HG03457 (cell line): ENCODE results near the gene COMP.
"Not testable (repeated sequence)": the region's sequence is repeated elsewhere in the genome, so short reads cannot be mapped to it uniquely, and the experiment has no call there.

Experiments
- ATAC-seq: cut with Tn5 transposase; IDR thresholded peaks from one replicate; pipeline ENCODE4 v1.9.1; 2021; ENCODE audit warnings: moderate number of reproducible peaks; ENCODE audit not compliant: unreplicated experiment

COMP gene

DNA sequence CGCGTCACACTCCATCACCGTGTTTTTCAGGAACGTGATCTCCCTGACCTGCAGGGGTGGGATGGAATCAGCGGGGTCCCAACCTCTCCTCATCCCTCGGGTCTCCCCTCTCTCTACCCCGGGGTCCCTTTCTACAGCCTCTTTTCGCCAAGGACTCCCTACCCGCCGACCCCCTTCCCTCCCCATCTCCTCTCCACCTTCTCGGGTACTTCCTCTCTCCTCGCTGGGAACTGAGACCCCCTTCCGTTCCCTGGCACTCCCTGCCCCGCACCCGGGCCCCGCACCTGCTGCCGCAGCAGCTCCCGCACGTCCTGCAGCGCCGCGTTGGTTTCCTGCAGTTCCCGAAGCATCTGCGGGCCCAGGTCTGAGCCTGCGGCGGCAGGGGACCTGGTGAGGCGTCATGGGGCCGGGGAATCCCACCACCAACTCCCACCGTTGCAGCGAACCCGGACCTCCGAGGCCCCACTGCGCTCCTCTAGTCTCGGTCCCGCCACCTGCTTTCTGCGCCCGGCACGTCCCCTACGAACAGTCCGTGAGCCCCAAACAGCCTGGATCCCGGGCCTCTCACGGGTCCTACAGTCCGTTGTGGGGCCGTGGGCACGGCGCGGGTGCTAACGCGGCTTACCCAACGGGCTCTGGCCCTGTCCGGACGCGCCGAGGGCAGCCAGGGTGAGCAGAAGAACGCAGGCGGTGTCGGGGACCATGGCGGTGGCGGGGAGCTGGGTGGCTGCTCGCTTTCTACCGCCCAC is at the start of gene COMP:
TSS of gene COMP (minus strand) at position 740 of the 749 bp plus-strand sequence. CDS start at position 704, 36 bp downstream.
- no peak for ATAC-seq

DNA sequence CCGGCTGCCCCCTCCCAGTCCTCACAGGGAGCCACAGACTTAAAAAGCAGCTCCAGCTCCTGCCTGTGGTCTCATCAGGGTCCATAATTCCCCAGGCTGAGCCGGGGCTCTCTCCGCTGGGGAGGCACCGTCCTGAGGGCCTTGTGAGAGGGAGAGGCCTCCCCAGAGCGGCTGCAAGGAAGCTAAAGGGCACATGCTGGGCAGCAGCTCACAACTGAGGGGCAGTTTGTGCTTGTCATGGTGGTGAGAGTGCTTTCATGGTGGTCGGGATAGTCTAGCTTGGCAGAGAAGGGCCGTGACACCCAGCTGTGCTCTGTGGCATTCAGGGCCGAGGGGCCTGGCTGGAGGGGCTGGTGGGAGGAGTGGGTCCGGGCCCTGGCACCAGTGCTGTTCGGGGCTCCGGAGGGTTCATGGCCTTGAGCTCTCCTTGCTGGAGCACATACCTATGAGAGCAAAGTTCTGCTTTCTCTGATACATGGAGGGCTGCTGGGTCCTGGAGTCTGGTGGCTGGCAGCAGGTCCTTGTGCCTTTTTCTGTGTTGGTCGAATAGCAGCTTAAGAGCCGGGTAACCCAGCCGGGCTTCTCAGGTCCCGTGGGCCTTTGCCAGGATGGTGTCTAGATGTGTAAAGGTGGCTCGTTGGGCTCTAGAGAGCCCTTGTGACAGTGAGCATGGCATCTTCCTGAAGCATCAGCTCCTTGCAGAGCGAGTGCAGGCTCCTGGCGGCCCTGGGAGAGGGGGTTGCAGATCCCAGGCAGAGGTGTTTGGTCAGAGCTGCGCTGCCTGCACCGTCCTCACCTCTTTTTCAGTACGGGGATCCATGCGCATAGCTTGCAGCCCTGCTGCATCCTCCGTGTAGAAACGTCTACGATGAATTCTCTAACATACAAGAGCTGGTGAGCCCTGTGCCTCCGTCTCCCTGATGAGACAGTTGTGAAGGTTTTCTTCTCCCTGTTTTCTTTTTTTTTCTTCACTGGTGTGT is 49.5 kb upstream of the COMP start:
- ATAC-seq, result no peak

DNA sequence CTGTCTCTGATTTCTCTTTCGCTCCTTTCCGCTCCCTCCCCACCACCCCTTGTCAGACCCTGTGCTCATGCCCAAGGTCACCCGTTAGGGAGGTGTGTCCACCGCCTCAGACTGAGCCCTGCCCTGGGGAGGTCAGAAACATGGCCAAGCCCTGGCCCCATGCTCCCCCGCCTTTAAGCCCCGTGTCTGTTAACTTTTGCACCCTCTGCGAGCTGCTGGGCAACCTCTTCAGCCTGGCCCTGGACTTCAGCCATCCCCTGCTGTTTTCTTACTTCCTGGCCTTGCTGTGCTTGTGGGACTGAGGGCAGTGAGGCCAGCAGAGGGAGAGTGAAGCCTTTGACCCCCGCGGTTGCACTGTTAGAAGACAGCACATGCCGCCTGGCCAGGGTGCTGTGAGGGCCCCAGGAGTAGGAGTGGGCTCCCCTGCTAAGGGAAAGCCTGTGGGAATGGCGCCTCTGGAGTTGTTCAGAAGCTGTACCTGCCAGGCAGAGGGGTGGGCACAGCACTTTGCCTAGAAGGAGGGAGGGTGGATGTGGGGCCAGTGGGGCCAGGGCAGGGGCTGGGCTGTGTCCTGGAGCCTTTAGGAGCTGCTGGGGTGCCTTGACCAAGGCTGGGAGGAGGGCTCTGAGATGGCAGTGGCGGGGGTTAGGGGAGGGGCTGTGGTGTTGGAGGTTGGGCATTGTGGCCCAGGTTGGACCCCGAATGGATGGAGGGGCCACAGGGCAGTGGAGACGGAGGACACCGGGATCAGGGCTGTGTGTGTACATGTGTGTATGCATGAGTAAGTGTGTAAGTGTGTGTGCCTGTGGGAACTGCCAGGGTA is 48.6 kb upstream of the COMP start:
- no peak for ATAC-seq

DNA sequence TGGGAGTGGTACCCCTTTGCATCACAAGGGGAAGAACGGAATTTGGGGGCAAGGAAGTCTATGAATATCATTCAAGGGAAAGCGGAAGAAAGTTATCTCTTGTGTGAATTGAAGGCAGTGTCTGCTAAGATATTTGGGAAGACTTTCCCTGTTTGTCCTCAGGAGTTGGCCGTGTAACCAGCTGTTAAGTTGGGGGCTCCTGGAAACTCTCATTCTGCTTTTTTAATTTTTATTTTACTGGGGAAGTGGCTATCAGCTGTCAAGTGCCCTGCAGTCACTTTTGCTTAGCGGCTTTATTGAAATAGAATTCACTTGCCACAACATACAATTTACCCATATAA is 43.5 kb upstream of the COMP start:
- ATAC-seq, result no peak

DNA sequence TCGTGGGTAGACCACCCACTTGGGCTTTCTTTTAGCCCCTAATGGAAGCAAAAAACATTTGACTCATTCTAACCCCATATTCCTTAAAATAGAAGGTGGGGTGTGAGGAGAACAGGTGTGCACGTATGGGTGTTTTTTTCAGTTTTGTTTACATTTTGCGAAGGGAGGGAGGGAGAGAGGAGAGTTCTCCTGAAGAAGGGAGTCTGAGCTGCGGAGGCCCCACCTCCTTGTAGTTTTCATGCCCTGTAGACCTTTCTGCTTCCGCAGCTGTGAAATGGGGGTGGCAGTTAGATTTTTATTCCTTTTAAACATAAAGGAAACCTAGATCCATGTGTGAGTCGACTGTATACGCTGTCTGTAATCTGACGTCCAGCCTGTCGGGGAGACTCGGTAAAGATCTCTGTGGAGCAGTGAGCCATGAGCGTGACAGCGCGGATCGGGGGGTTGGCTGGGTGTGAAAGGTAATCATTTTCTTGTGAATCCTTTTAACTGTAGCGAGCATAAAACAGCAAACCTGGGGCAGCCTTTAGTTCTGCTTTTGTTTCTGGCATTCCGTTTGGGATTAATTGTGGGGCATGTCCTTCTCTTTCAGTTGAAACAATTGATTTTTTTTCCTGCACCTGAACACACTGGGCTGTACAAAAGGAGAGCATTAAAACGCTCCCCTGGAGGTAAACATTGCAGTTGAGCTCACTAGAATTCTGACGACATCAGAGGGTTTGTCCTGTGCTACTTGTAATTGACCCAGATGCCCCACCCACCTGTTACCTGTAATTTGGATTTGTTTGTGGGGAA is 42.9 kb upstream of the COMP start:
- no peak for ATAC-seq

DNA sequence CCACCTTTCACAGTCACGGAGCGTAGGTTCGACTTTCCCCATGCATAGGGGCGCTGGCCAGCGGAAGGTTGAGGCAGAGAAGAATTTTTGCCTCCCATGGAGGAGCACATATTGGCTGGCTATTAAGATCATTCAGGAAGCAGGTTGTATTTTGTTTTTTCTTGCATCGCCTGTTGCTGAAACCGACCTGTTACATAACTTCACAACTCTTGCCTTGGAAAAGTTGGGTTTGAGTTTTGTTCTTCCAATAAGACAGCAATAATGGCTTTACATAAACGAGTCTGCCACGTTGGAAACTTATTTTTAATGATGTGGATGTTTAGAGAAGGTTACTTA is 42.0 kb upstream of the COMP start:
- ATAC-seq, result no peak

DNA sequence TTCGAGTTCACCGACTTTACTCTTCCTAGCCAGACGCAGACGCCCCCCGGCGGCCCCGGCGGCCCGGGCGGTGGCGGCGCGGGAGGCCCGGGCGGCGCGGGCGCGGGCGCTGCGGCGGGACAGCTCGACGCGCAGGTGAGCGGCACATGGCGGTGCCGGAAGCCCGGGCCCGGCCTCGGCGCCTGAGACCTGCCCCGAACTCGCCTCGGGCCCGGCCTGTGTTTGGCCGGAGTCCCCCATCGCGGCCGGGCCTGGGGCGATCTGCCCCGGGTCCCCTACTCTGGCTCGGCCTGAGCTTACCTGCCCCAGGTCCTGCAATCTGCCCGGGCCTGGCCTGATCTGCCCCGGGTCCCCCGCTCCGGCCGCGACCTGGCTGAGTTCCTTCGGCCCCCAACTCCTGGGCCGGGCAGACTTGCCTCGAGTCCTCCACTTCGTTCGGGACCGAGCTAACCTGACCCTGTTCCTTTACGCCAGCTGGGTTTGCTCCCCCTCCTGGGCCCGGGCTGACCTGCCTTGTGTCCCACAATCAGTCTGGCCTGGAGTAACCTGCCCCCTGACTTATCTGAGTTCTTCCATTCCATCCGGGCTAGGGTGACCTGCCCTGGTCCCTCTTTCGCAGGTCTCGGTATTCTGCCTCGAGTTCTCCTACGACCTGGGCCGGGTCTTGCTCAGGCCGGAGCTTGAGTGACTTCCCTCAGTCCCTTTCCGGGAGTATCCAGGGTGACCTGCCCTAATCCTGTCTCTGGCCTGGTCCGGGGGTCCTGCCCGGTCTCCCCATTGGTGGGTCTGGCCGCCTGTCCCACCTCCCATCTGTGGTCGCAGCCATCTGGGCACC is 41.4 kb upstream of the COMP start:
- ATAC-seq, result peak; percentile 14

DNA sequence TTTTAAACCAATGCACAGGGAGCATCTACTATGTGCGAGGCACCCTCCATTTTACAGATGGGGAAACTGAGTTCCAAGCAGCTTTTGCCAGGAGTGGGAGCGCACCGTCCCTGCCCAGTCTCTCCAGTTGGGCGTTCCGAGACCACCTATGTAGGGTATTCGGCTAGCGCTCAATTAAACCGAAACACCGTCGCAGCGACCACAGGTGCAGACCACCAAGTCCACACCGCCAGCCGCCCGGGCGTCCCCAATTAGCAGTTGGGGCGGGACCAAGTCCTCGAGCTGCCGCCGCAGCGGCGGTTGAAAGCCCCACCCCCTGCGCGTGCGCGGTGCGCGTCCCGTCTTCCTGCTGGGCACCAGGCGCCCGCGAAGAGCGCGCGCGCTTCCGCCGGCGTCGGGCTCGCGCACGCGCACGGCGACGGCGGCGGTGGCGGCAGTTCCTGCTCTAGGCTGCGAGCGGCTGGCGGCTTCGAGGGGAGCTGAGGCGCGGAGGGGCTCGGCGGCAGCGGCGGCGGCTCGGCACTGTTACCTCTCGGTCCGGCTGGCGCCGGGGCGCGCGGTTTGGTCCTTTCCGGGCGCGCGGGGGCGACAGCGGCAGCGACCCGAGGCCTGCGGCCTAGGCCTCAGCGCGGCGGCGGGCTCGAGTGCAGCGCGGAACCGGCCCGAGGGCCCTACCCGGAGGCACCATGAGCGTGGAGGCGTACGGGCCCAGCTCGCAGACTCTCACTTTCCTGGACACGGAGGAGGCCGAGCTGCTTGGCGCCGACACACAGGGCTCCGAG is 40.6 kb upstream of the COMP start, which contains the start of gene UPF1:
TSS of gene UPF1 (plus strand) at position 436 of the 782 bp plus-strand sequence. CDS start at position 687, 251 bp downstream.
- peak; percentile 49 for ATAC-seq

DNA sequence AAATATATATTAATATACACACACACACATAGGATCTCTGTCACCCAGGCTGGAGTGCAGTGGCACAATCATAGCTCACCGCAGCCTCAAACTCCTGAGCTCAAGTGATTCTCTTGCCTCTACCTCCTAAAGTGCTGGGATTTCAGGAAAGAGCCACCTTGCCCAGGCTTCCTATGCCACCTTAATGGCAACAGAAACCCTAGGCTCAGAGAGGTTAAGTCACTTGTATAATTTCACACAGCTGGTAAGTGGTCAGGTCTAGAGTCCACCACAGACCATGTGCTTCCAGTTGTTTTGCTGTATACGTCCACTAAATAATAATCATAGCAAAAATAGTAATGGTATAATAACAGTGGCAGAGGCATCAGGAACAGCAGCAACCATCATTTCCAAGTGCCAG is 39.4 kb upstream of the COMP start:
- ATAC-seq, result no peak

DNA sequence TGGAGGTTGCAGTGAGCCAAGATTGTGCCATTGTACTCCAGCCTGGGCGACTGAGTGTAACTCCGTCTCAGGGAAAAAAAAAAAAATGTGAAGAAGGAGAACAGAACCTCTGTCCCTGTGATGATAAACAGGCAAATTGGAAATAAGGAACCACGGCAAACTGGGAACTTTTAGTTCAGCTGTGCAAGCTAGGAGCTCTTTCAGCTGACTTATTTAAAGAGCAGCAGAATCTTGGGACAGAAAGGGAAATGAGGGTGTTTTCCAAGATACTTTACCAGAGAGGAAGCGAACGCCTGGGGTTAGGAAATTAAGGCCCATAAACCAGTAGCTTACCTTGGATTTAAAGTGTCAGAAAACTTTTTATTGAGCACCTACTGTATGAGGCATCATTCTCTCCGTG is 37.7 kb upstream of the COMP start:
- ATAC-seq, result no peak

DNA sequence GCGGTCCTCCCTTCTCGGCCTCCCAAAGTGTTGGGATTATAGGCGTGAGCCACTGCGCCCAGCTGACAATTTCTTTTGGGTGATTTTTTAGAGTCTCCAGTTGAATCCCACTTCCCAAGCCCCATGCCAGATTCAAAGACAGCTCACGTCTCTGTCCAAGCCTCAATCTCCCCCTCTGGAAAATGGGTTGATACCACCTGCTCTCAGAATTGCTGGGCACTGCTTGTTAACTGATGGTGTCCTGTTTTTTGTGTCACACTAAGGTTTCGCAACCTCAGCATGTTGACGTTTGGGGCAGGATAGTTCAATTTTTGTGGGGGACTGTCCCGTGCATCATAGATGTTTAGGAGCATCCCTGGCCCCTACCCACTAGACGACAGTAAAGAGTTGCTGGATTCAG is 26.5 kb upstream of the COMP start:
- ATAC-seq, result no peak

DNA sequence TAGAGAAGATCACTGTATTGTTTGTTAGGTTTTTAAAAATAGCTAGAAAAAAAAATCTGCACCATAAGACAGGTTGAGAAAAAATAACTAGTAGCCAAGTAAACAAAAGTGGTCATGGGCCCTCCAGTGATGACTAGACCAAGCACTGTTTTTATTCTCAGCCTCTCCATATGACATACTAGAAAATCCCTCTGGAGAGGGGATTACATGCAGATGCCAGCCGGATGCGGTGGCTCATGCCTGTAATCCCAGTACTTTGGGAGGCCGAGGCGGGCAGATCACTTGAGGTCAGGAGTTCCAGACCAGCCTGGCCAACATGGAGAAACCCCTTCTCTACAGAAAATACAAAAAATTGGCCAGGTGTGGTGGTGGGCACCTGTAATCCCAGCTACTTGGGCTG is 25.5 kb upstream of the COMP start:
- not testable (repeated sequence) for ATAC-seq

DNA sequence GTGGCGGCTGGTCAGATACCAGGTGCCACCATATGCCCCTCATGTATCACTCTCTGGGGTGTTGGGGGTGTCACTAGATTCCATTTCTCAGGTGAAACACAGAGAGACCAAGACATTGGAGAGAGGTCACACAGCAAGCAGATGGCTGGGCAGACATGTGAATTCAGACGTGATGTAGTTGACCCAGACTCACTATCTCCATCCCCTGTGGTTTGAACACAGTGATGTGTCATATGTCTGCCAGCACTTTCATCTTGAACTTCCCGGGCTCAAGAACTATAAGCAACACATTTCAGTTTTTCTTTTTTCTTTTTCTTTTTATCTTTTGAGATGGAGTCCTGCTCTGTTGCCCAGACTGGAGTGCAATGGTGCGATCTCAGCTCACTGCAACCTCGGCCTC is 24.6 kb upstream of the COMP start:
- no peak for ATAC-seq

DNA sequence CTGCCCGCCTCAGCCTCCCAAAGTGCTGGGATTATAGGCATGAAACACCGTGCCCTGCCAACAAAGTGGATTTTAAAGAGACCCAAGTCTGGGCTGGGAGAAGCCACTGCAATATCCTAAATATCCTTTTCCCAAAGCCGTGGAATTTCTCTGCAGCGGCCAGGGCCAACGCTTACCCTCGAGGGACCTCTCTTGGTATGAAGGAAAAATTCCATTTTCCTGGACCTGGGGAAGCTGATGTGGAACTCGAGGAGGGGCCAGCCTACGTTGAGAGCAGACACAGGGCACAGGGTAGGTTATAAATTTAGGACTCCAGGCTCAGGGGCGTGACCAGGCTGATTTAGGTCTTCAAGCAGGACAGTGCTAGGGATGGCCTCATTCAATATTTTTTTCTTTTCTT is 23.0 kb upstream of the COMP start:
- ATAC-seq, result no peak

DNA sequence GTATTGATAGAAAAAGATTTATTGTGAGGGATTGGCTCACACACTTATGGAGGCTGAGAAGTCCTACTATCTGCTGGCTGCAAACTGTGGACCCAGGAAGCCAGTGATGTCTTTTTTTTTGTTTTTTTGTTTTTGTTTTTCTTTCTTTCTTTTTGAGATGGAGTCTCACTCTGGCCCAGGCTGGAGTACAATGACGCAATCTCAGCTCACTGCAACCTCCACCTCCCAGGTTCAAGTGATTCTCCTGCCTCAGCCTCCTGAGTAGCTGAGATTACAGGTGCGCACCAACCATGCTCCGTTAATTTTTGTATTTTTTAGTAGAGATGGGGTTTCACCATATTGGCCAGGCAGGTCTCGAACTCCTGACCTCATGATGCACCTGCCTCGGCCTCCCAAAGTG is 20.5 kb upstream of the COMP start:
- ATAC-seq, result not testable (repeated sequence)

DNA sequence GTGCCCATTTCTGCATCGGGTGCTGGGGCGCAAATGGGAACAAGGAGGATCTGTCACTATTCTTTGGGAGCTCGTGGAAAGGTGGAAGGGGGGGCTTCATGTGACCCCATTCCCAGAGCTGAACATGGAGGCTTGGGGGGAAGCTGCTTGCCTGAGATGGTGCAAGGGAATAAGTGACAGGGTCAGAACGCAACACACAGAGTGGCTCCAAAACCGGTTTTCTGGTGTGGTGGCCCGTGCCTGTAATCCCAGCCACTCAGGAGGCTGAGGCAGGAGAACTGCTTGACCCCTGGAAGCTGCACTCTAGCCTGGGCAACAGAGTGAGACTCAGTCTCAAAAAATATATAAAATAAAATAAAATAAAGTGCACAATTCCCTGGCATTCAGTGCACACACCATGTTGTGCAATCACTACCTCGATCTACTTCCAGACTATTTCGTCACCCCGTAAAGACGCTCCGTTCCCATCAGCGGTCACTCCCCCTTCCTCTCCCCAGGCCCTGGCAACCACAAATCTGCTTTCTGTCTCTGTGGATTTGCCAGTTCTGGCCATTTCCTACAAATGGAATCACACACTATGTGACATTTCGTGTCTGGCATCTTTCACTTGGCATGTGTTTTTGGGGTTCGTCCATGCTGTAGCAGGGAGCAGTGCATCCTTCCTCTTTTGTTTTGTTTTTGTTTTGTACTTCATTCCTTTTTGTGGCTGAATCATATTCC is 18.2 kb upstream of the COMP start:
- ATAC-seq, result no peak

DNA sequence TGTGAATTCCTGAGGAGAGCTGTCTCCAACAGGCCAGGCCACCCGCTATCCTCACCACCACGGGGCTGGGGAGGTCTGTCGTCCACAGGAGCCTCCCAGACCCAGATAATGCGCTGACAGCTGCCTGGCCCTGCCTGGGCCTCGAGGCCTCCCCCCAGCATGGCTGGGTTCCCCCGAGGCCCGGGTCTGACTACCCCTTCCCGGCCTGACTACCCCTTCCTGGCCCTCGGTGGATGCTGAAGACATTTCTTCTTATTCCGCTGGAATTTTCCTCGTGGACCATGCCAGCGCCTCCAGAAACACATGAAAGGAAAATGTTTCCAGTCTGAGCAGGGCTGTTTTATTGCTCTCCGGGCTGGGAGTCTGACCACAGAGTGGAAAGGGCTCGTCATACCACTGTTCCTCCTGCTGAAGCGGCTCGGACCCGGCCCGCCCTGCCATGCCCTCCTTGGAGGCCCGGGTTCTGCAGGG is 16.8 kb upstream of the COMP start:
- ATAC-seq, result no peak

DNA sequence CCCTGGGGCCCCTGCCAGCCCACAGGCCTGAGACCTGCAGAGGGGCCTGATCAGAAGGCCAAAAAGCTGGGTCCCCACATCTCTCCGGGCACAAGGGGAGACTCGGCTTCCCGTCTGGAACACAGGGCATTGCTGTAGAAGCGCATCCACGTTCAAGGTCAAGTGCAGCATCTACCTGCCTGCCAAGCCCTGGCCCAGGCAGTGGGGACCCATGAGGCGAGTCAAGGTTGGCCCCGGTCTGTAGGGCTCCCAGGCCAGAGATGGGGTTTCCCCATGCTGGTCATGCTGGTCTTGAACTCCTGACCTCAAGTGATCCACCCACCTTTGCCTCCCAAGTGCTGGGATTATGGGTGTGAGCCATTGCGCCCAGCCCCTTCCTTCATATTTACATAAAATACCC is 13.5 kb upstream of the COMP start:
- ATAC-seq, result no peak
